Measurements from ENCODE around the gene DDX1.
"Not testable (repeated sequence)": the region's sequence is repeated elsewhere in the genome, so short reads cannot be mapped to it uniquely, and the experiment has no call there.

DDX1 gene

GRCh38 chr2:15595342-15595905, 3.8 kb downstream of the DDX1 start:
- no peak for DNase-seq (ENCODE audit: low read depth in 2 of 2)

- DNase-seq (ENCODE audit: low read depth in 2 of 2): no peak
Observed at GRCh38 chr2:15595936-15596335, 4.3 kb downstream of the DDX1 start.

- DNase-seq (ENCODE audit: low read depth in 2 of 2): no peak
Observed at GRCh38 chr2:15596350-15596749, 4.7 kb downstream of the DDX1 start.

GRCh38 chr2:15596968-15597367, 5.3 kb downstream of the DDX1 start:
- DNase-seq (ENCODE audit: low read depth in 2 of 2): no peak

GRCh38 chr2:15599994-15600393, 8.3 kb downstream of the DDX1 start:
- DNase-seq (ENCODE audit: low read depth in 2 of 2): no peak

- DNase-seq (ENCODE audit: low read depth in 2 of 2): no peak
Observed at GRCh38 chr2:15601681-15602080, 10.0 kb downstream of the DDX1 start.

- DNase-seq (ENCODE audit: low read depth in 2 of 2): no peak
Observed at GRCh38 chr2:15602393-15602792, 10.7 kb downstream of the DDX1 start.

GRCh38 chr2:15603044-15603765, 11.5 kb downstream of the DDX1 start:
- no peak for DNase-seq (ENCODE audit: low read depth in 2 of 2)

- no peak for DNase-seq (ENCODE audit: low read depth in 2 of 2)
Observed at GRCh38 chr2:15603948-15604347, 12.3 kb downstream of the DDX1 start.

- no peak for DNase-seq (ENCODE audit: low read depth in 2 of 2)
Observed at GRCh38 chr2:15605721-15606120, 14.1 kb downstream of the DDX1 start.

- no peak for DNase-seq (ENCODE audit: low read depth in 2 of 2)
Observed at GRCh38 chr2:15606481-15607441, 15.1 kb downstream of the DDX1 start.

- DNase-seq (ENCODE audit: low read depth in 2 of 2): no peak
Observed at GRCh38 chr2:15607709-15608391, 16.2 kb downstream of the DDX1 start.

GRCh38 chr2:15608392-15608761, 16.7 kb downstream of the DDX1 start:
- no peak for DNase-seq (ENCODE audit: low read depth in 2 of 2)

- DNase-seq (ENCODE audit: low read depth in 2 of 2): no peak
Observed at GRCh38 chr2:15609341-15610042, 17.8 kb downstream of the DDX1 start.

- DNase-seq (ENCODE audit: low read depth in 2 of 2): no peak
Observed at GRCh38 chr2:15610430-15610952, 18.8 kb downstream of the DDX1 start.

- not testable (repeated sequence) for DNase-seq (ENCODE audit: low read depth in 2 of 2)
Observed at GRCh38 chr2:15612101-15612500, 20.4 kb downstream of the DDX1 start.

GRCh38 chr2:15613736-15614429, 22.2 kb downstream of the DDX1 start:
- no peak for DNase-seq (ENCODE audit: low read depth in 2 of 2)

- DNase-seq (ENCODE audit: low read depth in 2 of 2): no peak
Observed at GRCh38 chr2:15614545-15615300, 23.1 kb downstream of the DDX1 start.

GRCh38 chr2:15615301-15615920, 23.7 kb downstream of the DDX1 start:
- DNase-seq (ENCODE audit: low read depth in 2 of 2): no peak
